Endothelial cell of umbilical vein (primary cell): ENCODE results near the gene FZR1. TPM values are rescaled to one million over a fixed set of nuclear protein-coding genes. Genes with fewer than 3 reads are reported as not detected.

ENCODE experiments used
- BruUV-seq: library from RNA; stranded (reverse); fragments of 400-500 nt; replicated peaks from 2 replicates; lab custom pipeline; 2021; lab: Mats Ljungman, UMichigan
- CTCF ChIA-PET: fragments of 300-600, 350-600 bp; sonication (Branson Sonifier 250); formaldehyde crosslinking; loops from one replicate; lab custom pipeline; 2021; ENCODE audit warnings: antibody characterized with exemption, inconsistent platforms; lab: Charles Lee
- POLR2A ChIA-PET: fragments of 300-600, 350-600 bp; sonication (Branson Sonifier 250); formaldehyde crosslinking; loops from one replicate; lab custom pipeline; 2021; ENCODE audit warnings: antibody characterized with exemption, inconsistent platforms; lab: Charles Lee
- DNase-seq: peaks from one replicate; pipeline ENCODE4 v3.0.0-alpha.2; 2011; ENCODE audit warnings: low read depth, low spot score
- FAIRE-seq: peaks from 2 replicates; lab custom pipeline; 2011; peaks lifted over from hg19 to GRCh38; lab: Jason Lieb, UNC
- H2AFZ ChIP-seq: 2 replicates; pipeline ENCODE4 v1.6.0; 2012; ENCODE audit warnings: low read depth, low read length, control low read depth, inconsistent platforms
- H3K27ac ChIP-seq: 2 replicates; pipeline ENCODE4 v1.5.1; 2011; ENCODE audit warnings: low read depth, mild to moderate bottlenecking, control low read depth, low read length, moderate library complexity; ENCODE audit not compliant: insufficient read depth
- H3K27me3 ChIP-seq, 2 experiments: 2 replicates each; pipeline versions ENCODE4 v1.6.0 to v1.6.1; 2011; ENCODE audit warnings: low read length in 2 of 2, mixed read lengths in 1 of 2; ENCODE audit not compliant: control insufficient read depth in 2 of 2, insufficient read depth in 2 of 2
- H3K36me3 ChIP-seq, 2 experiments: 2 replicates in 1 of 2; 3 replicates in 1 of 2; pipeline ENCODE4 v1.5.1; 2011; ENCODE audit warnings: low read length in 2 of 2, mild to moderate bottlenecking in 1 of 2, moderate library complexity in 1 of 2; ENCODE audit not compliant: control insufficient read depth in 2 of 2, insufficient read depth in 2 of 2; ENCODE audit errors: extremely low read depth in 1 of 2
- H3K4me1 ChIP-seq: 3 replicates; pipeline ENCODE4 v1.5.1; 2011; ENCODE audit warnings: mild to moderate bottlenecking, low read length; ENCODE audit not compliant: control insufficient read depth, insufficient read depth; ENCODE audit errors: extremely low read depth
- H3K4me2 ChIP-seq: 2 replicates; pipeline ENCODE4 v1.6.1; 2011; ENCODE audit warnings: low read length, control low read depth, mixed read lengths; ENCODE audit not compliant: insufficient read depth
- H3K4me3 ChIP-seq, 3 experiments: fragments of 200-600 bp in 1 of 3; sonication (generic), shearing (Covaris generic) in 1 of 3; replicated peaks in 1 of 3; 2 replicates each; pipeline ENCODE4 v1.5.1; 2011 to 2016; ENCODE audit warnings: control low read depth in 3 of 3, low read length in 3 of 3, mild to moderate bottlenecking in 2 of 3, inconsistent platforms in 1 of 3, low read depth in 1 of 3, moderate library complexity in 1 of 3; ENCODE audit not compliant: insufficient read depth in 1 of 3
- H3K79me2 ChIP-seq: 2 replicates; pipeline ENCODE4 v1.6.0; 2012; ENCODE audit warnings: low read length, inconsistent platforms; ENCODE audit not compliant: control insufficient read depth, insufficient read depth
- H3K9ac ChIP-seq: replicated peaks from 2 replicates; pipeline ENCODE3; 2011; ENCODE audit warnings: low read length, control low read depth; ENCODE audit not compliant: insufficient read depth; ENCODE audit errors: extremely low read depth
- H3K9me1 ChIP-seq: replicated peaks from 3 replicates; pipeline ENCODE4 v1.6.0; 2011; ENCODE audit warnings: mild to moderate bottlenecking, low read length; ENCODE audit not compliant: control insufficient read depth, insufficient read depth; ENCODE audit errors: extremely low read depth
- H3K9me3 ChIP-seq: replicated peaks from 2 replicates; pipeline ENCODE4 v1.5.1; 2012; ENCODE audit warnings: low read length, inconsistent platforms; ENCODE audit not compliant: control insufficient read depth, insufficient read depth
- H4K20me1 ChIP-seq: replicated peaks from 2 replicates; pipeline ENCODE3; 2011; ENCODE audit warnings: mild to moderate bottlenecking, low read length; ENCODE audit not compliant: control insufficient read depth, insufficient read depth; ENCODE audit errors: extremely low read depth
- CTCF ChIP-seq, 2 donors: IDR thresholded peaks; 1 replicate in 1 of 2; 2 replicates in 1 of 2; pipeline ENCODE4 v1.5.1; 2011; ENCODE audit warnings: low read length in 2 of 2, mild to moderate bottlenecking in 2 of 2, moderate library complexity in 2 of 2, control low read depth in 1 of 2, inconsistent platforms in 1 of 2, low read depth in 1 of 2; ENCODE audit not compliant: insufficient read depth in 1 of 2; ENCODE audit errors: extremely low read depth in 1 of 2
- EZH2 ChIP-seq: IDR thresholded peaks from 2 replicates; pipeline ENCODE4 v1.6.1; 2012; ENCODE audit warnings: borderline replicate concordance, low read depth, mild to moderate bottlenecking, moderate library complexity, low read length, inconsistent platforms; ENCODE audit not compliant: severe bottlenecking
- FOS ChIP-seq: IDR thresholded peaks from 2 replicates; pipeline ENCODE4 v1.6.1; 2011; ENCODE audit warnings: mild to moderate bottlenecking, low read length, moderate library complexity, borderline replicate concordance; ENCODE audit not compliant: insufficient read depth
- GATA2 ChIP-seq: IDR thresholded peaks from 2 replicates; pipeline ENCODE4 v1.7.0; 2011; ENCODE audit warnings: low read depth, mild to moderate bottlenecking, moderate library complexity, mixed read lengths, low read length; ENCODE audit not compliant: insufficient read length, insufficient read depth
- JUN ChIP-seq: IDR thresholded peaks from 2 replicates; pipeline ENCODE4 v1.6.1; 2011; ENCODE audit warnings: borderline replicate concordance, low read depth; ENCODE audit not compliant: insufficient read length, insufficient read depth
- MAX ChIP-seq: IDR thresholded peaks from 2 replicates; pipeline ENCODE4 v1.6.1; 2011; ENCODE audit not compliant: insufficient read depth, insufficient read length
- MYC ChIP-seq: IDR thresholded peaks from one replicate; pipeline ENCODE4 v1.6.1; 2011; ENCODE audit warnings: mild to moderate bottlenecking, low read depth, low read length
- POLR2A ChIP-seq: IDR thresholded peaks from 2 replicates; pipeline ENCODE4 v1.6.1; 2012; ENCODE audit warnings: low read depth, mild to moderate bottlenecking, control low read depth, low read length
- POLR2AphosphoS5 ChIP-seq: IDR thresholded peaks from 2 replicates; pipeline ENCODE4 v1.6.1; 2012; ENCODE audit warnings: low read depth, mild to moderate bottlenecking, control low read depth, low read length, moderate library complexity; ENCODE audit not compliant: insufficient read depth
- dilution Hi-C: fragments of 300-500 bp; cut with MboI; formaldehyde crosslinking; loops from one replicate; pipeline ENCODE4 v1.15.0; 2019; ENCODE audit warnings: low sequenced_read_pairs; ENCODE audit not compliant: extremely low pct_ligation_motif_present
- intact Hi-C: fragments of 100-400 bp; cut with micrococcal nuclease; formaldehyde crosslinking; loops from one replicate; pipeline ENCODE4 v1.10.0; 2022
- polyA plus RNA-seq, 4 experiments: library from polyadenylated mRNA; depleted of rRNA in 3 of 4; stranded (reverse) in 3 of 4; unstranded in 1 of 4; fragments of >200 nt; gene quantifications; 2 replicates each; pipeline versions ENCODE4 v1.2.1 to v1.2.3, GENCODE V29; 2011 to 2012; ENCODE audit warnings: missing spikeins in 1 of 4
- total RNA-seq: library from RNA; stranded (reverse); gene quantifications from 2 replicates; pipeline ENCODE4 v1.2.3, GENCODE V29; 2021

The FZR1 gene
- total and polyA plus RNA-seq, 2 donors (not counting 3 experiments of a cell fraction or from before 2014, with no cell fraction given) = 35.9 to 60.4 TPM

GRCh38 chr19:3513229-3514140, 7.4 kb downstream of the FZR1 start:
- TF ChIP-seq MAX = no peak
- CTCF ChIA-PET = no interaction called here
- Histone ChIP-seq H2AFZ (no peak overlapping the region), H3K4me1 (no peaks in the 10 kb centered on the region), H3K9ac (no peak overlapping the region), H3K36me3 (peaks cover 0 to 16% of the 10 kb centered on the region in 2 experiments), H3K27me3 (no peaks in the 10 kb centered on the region), H3K4me3 (no peak overlapping the region), H3K27ac (no peak overlapping the region), H3K4me2 (no peak overlapping the region), H3K79me2 (peaks cover 93% of the 10 kb centered on the region), H3K9me3 (no peaks in the 10 kb centered on the region), H4K20me1 (no peaks in the 10 kb centered on the region), H3K9me1 (no peaks in the 10 kb centered on the region)
- DNase-seq (no peak), FAIRE-seq (no peak)
- intact Hi-C loops = no loop called here
- no TSS peak for BruUV-seq
- POLR2A ChIA-PET = no interaction called here
- dilution Hi-C loops = no loop called here

GRCh38 chr19:3514930-3515329, 8.8 kb downstream of the FZR1 start:
- Histone ChIP-seq H2AFZ (no peak overlapping the region), H3K27ac (no peak overlapping the region), H3K4me2 (no peak overlapping the region), H4K20me1 (no peaks in the 10 kb centered on the region), H3K4me1 (no peaks in the 10 kb centered on the region), H3K36me3 (peaks cover 0 to 19% of the 10 kb centered on the region in 2 experiments), H3K4me3 (no peak overlapping the region), H3K9me1 (no peaks in the 10 kb centered on the region), H3K79me2 (peaks cover 93% of the 10 kb centered on the region), H3K9ac (no peak overlapping the region), H3K9me3 (no peaks in the 10 kb centered on the region), H3K27me3 (no peaks in the 10 kb centered on the region)
- no TSS peak for BruUV-seq
- TF ChIP-seq EZH2 (no peak), CTCF (IDR thresholded peaks at IDR 0.05; ENCODE audit: extremely low read depth in 1 of 2, insufficient read depth in 1 of 2, low read depth in 1 of 2, low read length in 2 of 2) (no peak), FOS (no peak), POLR2A (no peak), MYC (no peak), JUN (no peak), GATA2 (no peak), POLR2AphosphoS5 (no peak), MAX (no peak)
- FAIRE-seq (no peak), DNase-seq (no peak)
- CTCF ChIA-PET = interaction anchor here (1.1 kb wide), 1 partner anchor 30 kb away, joined by 3 read pairs; no protein-coding TSS in a partner anchor
- POLR2A ChIA-PET = no interaction called here
- intact Hi-C loops (no loop called here), dilution Hi-C loops (no loop called here)
